Measurements from ENCODE around the gene CCR9.
A peak's percentile ranks its signal among the peaks of the same experiment; 100 is the strongest.

The CCR9 gene

DNA sequence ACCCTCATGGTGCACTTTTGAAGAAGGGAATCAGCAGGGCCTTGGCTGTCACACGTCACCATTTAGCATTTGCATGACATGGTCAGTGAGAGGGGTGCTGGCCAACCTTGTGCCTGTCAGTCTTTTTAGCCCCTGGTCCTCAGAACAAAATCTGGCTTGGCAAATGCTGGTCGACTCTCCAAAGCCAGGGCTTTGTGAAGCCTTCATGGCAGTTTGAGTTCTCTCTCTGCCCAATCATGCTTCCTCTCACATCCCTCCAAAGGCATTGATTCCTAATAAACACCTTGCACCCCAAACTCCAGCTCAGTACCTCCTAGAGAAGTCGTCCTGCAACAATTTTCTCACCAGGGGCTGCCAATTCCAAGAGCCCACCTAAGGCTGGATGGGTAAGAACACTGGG is 19.4 kb downstream of the CCR9 start:
- DNase-seq (no peak), ATAC-seq (replicated peaks) (no peak)
- peaks cover 7% of the 10 kb centered on the region for H3K36me3 Mint-ChIP-seq (ENCODE audit: insufficient read depth)
- no peaks in the 10 kb centered on the region for H3K9me3 Mint-ChIP-seq
- no peak overlapping the region for H3K4me3 Mint-ChIP-seq
- H3K27ac Mint-ChIP-seq = no peak overlapping the region
- H3K4me1 Mint-ChIP-seq (ENCODE audit: low read depth in 2 of 2) = peaks cover 31 to 43% of the 10 kb centered on the region in 2 donors
- H3K27me3 Mint-ChIP-seq = no peaks in the 10 kb centered on the region

DNA sequence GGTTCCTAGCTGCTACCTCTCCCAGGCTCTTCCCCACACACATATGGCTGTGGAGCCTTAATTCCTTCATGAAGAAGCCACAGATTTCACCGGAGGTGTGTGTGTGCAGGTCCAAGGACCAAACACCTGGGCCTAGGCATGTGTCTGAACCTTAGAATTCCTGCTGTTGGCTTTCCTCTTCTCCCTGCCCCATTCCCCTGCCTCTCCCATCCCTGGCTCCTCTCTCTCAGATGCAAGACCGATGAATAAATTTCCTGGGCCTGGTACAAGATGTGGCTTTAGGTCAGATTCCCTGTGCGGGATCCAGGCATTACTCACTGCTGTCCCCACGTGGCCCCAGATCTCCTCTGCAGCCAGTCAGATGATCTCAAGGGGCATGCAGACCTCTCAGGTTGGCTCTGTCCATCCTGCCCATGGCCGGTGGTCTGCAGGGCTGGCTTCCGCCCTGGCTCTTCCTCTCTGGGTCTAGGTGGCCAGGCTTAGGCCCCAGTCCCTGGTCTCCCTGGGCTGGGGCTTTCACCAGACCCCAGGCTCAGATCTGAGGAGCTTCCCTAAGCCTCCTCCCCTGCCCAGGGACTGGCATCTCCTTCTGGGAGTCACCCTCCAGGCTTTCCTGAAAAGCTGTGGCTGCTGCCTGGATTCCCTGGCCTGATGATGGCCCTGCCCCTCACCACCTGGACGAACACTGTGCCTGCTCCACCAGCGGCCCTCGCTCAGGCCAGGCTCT is 20.5 kb downstream of the CCR9 start:
- Mint-ChIP-seq H3K27me3 (no peaks in the 10 kb centered on the region), H3K4me1 (ENCODE audit: low read depth in 2 of 2) (peaks cover 31 to 48% of the 10 kb centered on the region in 2 donors)

DNA sequence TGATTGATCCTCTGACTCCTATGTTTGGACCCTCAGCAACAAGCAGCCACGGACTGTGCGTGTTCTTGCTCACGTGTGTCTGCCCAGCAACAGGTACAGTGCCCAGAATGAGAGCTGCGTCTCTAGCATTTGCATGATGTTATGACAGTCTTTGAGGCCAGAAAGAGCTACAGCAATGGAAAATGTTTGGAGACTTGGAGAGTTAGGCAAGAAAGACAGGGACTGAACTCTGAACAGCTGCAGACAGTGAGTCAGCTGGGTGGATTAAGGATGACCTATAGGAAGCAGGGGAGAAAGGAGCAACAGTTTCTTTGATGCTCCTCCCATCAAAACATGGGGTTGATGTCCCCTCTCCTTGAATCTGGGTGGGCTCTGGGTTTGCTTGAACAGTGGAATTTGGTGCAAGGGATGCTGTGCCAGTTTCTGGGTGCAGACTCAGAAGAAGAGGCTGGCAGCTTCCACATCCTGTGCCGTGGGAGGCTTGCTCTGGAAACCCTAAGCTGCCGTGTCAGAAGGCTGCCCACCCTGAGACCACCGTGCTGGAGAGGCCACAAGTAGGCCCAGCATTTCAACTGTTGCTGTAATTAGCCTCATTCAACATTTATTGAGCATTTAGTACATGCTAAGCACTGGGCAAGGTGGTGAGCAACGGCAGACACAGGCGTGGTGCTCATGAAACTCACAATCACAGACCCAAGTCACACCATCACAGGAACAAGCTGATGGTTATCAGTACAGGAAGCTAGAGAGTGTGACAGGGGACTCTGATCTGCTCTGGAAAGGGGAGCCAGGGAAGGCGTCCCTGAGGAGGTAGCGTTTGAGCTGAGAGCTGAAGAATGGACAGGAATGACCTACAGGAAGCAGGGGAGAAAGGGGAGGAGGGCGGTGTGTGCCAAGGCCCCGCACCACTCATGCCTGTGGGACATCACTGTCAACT is 21.7 kb downstream of the CCR9 start:
- ATAC-seq (replicated peaks) (peak; percentile 85), DNase-seq (peak in 2 of 3 experiments; percentile 13 to 20)
- Mint-ChIP-seq H3K4me1 (ENCODE audit: low read depth in 2 of 2) (peaks cover 31 to 53% of the 10 kb centered on the region in 2 donors), H3K36me3 (ENCODE audit: insufficient read depth) (peaks cover 10% of the 10 kb centered on the region), H3K4me3 (peak overlapping the region; percentile 57 to 58), H3K27ac (peak overlapping the region; percentile 66 to 77), H3K27me3 (no peaks in the 10 kb centered on the region), H3K9me3 (no peaks in the 10 kb centered on the region)

More for the DNA sequence above, 20.5 kb downstream of the CCR9 start:
- H3K36me3 Mint-ChIP-seq (ENCODE audit: insufficient read depth) = peaks cover 10% of the 10 kb centered on the region
- DNase-seq (no peak), ATAC-seq (replicated peaks) (no peak)
- peak overlapping the region; percentile 57 to 58 for H3K4me3 Mint-ChIP-seq
- peak overlapping the region; percentile 66 to 77 for H3K27ac Mint-ChIP-seq
- no peaks in the 10 kb centered on the region for H3K9me3 Mint-ChIP-seq

DNA sequence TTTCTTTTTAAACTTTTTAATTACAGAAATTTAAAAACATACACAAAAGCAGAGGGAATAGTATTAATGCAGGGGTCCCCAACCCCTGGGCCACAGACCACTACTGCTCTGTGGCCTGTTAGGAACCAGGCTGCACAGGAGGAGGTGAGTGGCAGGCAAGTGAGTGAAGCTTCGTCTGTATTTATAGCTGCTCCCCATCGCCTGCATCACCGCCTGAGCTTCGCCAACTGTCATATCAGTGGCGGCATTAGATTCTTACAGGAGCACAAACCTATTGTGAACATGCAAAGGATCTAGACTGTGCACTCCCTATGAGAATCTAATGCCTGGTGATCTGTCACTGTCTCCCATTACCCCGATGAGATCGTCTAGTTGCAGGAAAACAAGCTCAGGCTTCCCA is 22.4 kb downstream of the CCR9 start:
- H3K27ac Mint-ChIP-seq = peak overlapping the region; percentile 66 to 77
- H3K27me3 Mint-ChIP-seq = no peaks in the 10 kb centered on the region
- ATAC-seq (replicated peaks) (no peak), DNase-seq (no peak)
- H3K9me3 Mint-ChIP-seq = no peaks in the 10 kb centered on the region
- H3K4me1 Mint-ChIP-seq (ENCODE audit: low read depth in 2 of 2) = peaks cover 31 to 53% of the 10 kb centered on the region in 2 donors
- peaks cover 10% of the 10 kb centered on the region for H3K36me3 Mint-ChIP-seq (ENCODE audit: insufficient read depth)
- peak overlapping the region; percentile 57 to 58 for H3K4me3 Mint-ChIP-seq

DNA sequence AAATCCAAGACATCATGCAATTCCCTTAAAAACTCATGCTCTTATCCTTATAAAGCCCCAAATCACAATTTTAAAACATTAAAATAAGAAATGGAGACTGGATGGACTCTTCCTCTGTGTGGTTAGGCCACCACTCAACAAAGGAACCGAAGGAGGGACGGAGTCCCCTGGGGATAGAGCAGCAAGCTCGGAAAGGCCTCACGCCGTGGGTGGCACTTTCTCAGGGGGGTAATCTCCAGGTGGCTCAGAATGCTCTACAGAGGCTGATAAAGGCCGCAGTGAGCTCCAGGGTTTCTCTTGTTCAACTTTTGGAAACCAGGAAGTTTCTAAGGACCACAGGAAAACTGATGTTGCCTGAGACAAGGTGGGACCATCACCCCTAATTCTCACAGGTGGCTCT is 23.2 kb downstream of the CCR9 start:
- H3K27ac Mint-ChIP-seq = peak overlapping the region in 1 of 2 donors; percentile 66
- ATAC-seq (replicated peaks) = no peak
- H3K27me3 Mint-ChIP-seq = no peaks in the 10 kb centered on the region
- no peak for DNase-seq
- H3K4me1 Mint-ChIP-seq (ENCODE audit: low read depth in 2 of 2) = peaks cover 33 to 56% of the 10 kb centered on the region in 2 donors
- peaks cover 10% of the 10 kb centered on the region for H3K36me3 Mint-ChIP-seq (ENCODE audit: insufficient read depth)
- peak overlapping the region; percentile 10 to 16 for H3K4me3 Mint-ChIP-seq
- no peaks in the 10 kb centered on the region for H3K9me3 Mint-ChIP-seq

DNA sequence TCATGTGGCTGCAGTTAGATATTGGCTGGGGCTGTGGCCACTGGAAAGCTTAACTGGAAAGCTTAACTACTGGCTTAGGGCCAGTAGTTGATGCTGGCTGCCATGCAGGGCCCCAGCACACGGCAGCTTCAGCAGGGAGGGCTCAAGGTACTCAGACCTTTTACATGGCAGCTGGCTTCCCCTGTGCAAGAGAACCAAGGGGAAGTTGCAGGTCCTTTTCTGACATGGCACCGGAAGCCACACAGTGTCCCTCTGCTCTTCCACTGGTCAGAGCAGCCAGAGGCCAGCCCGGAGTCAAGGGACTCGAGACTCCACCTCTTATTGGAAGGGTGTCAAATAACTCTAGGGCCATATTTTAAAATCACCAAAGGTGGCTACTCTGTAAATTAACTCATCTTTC is 24.5 kb downstream of the CCR9 start:
- H3K36me3 Mint-ChIP-seq (ENCODE audit: insufficient read depth) = peaks cover 15% of the 10 kb centered on the region

DNA sequence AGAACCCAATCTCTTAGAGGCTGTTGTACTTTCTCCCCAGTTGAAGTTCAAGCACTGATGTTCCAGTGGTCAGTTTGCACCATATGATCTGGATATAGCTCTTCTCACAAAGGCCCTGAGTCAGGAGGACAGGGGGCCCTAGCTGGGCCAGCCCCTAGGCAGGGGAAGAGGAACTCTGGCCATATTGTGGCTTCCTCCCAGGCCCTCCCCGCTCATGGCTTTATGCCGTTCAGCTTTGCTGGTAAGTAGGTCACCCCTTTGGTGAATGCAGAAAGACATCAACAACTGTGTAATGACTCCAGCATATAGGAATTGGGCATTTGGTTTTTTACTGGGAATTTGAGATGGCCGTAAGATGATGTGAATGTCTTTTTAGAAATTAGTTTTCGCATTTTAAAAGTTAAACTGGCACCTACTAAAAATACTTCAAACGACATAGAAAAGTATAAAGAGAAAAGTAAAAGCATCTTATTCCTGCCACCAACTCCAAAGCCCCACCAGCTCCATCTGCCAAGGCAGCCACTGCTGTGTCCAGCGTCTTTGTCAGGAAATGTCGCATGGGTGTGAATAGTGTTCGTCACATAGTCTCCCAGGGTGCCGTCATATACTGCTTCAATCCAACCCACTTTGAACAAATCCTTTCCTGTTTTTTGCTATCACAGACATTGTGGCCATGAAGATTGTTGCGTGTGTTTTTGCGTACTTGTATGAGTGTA is 25.3 kb downstream of the CCR9 start:
- H3K27ac Mint-ChIP-seq = peak overlapping the region; percentile 5 to 52
- DNase-seq (peak in 1 of 3 experiments; percentile 12), ATAC-seq (replicated peaks) (no peak)
- no peaks in the 10 kb centered on the region for H3K27me3 Mint-ChIP-seq
- H3K9me3 Mint-ChIP-seq = no peaks in the 10 kb centered on the region
- peak overlapping the region; percentile 5 to 15 for H3K4me3 Mint-ChIP-seq
- H3K4me1 Mint-ChIP-seq (ENCODE audit: low read depth in 2 of 2) = peaks cover 53 to 70% of the 10 kb centered on the region in 2 donors
- peaks cover 23% of the 10 kb centered on the region for H3K36me3 Mint-ChIP-seq (ENCODE audit: insufficient read depth)

More for the DNA sequence above, 24.5 kb downstream of the CCR9 start:
- Mint-ChIP-seq H3K9me3 (no peaks in the 10 kb centered on the region), H3K27ac (peak overlapping the region; percentile 29 to 69), H3K27me3 (no peaks in the 10 kb centered on the region), H3K4me1 (ENCODE audit: low read depth in 2 of 2) (peaks cover 47 to 64% of the 10 kb centered on the region in 2 donors), H3K4me3 (no peak overlapping the region)
- ATAC-seq (replicated peaks) (no peak), DNase-seq (no peak)

DNA sequence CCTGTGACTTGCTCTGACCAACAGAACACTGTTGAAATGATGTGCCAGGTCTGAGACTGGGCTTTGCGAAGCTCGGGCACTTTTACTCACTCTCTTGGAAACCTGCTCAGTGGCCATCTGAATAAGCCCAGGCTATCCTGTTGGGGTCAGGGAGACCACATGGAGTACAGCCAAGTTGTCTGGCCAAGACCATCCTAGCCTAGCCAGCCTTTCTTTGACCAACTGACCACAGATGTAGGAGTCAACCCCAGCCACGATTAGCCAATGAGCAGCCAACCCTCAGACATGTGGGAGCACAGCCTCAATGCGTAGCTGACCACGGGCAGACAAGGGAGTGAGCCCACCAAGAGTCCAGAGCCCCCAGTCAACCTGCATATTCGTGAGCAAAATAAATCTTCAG is 26.1 kb downstream of the CCR9 start:
- Mint-ChIP-seq H3K4me3 (peak overlapping the region in 1 of 2 donors; percentile 5), H3K9me3 (no peaks in the 10 kb centered on the region), H3K4me1 (ENCODE audit: low read depth in 2 of 2) (peaks cover 52 to 68% of the 10 kb centered on the region in 2 donors), H3K27me3 (no peaks in the 10 kb centered on the region), H3K36me3 (ENCODE audit: insufficient read depth) (peaks cover 29% of the 10 kb centered on the region), H3K27ac (peak overlapping the region in 1 of 2 donors; percentile 52)
- no peak for DNase-seq
- ATAC-seq (replicated peaks) = no peak

DNA sequence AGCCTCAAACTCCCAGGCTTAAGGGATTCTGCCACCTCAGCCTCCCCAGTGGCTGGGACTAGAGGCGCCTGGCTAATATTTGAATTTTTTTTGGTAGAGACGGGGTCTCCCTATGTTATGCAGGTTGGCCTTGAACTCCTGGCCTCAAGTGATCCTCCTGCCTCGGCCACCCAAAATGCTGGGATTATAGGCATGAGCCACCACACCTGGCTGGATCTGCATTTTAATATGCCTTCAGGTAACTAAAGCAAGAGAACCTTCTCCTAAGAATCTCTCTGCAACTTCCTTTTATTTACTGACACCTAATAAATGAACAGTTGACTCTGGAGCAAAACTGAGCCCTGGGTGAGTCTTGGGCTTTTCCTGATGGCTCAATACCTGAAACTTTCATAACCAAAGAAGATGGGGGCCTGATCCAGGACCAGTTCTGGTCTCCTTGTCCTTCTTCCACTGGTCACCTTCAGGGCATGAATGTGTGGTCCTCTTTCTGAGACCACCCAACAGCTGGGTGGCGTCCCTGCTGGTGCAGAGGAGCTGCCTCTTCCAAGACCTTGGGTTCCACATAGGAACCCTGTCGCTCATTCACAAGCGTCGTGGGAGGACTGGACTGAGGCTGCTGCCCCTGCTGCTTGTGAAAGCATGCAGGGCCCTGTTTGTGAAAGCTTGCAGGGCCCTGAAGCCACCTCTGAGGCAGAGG is 28.2 kb downstream of the CCR9 start:
- Mint-ChIP-seq H3K4me1 (ENCODE audit: low read depth in 2 of 2) (peaks cover 41 to 54% of the 10 kb centered on the region in 2 donors), H3K27me3 (no peaks in the 10 kb centered on the region), H3K36me3 (ENCODE audit: insufficient read depth) (peaks cover 38% of the 10 kb centered on the region), H3K4me3 (peak overlapping the region; percentile 72 to 81), H3K27ac (peak overlapping the region; percentile 28 to 94), H3K9me3 (no peaks in the 10 kb centered on the region)
- no peak for DNase-seq
- no peak for ATAC-seq (replicated peaks)

DNA sequence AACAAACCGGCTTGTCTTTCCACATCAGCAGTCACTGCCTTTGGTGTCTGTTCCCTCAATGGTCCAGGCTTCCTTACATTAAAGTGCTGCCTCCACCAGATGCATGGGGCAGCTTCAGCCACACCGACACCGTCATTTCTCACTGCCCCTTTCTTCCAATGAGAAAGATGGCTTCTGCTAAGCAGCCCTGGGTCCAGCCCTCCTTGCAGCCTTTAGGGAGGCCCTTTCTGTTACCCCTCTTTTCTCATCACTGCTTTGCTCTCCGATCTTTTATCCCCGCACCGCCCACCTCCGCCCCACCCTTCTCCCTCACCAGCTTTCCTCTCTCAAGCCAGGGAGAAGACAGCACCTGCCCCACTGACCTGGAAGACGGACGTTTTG is 28.7 kb downstream of the CCR9 start:
- peaks cover 39% of the 10 kb centered on the region for H3K36me3 Mint-ChIP-seq (ENCODE audit: insufficient read depth)
- DNase-seq (no peak), ATAC-seq (replicated peaks) (no peak)
- no peaks in the 10 kb centered on the region for H3K9me3 Mint-ChIP-seq
- peak overlapping the region; percentile 72 to 81 for H3K4me3 Mint-ChIP-seq
- no peaks in the 10 kb centered on the region for H3K27me3 Mint-ChIP-seq
- peaks cover 37 to 49% of the 10 kb centered on the region in 2 donors for H3K4me1 Mint-ChIP-seq (ENCODE audit: low read depth in 2 of 2)
- peak overlapping the region; percentile 85 to 94 for H3K27ac Mint-ChIP-seq

DNA sequence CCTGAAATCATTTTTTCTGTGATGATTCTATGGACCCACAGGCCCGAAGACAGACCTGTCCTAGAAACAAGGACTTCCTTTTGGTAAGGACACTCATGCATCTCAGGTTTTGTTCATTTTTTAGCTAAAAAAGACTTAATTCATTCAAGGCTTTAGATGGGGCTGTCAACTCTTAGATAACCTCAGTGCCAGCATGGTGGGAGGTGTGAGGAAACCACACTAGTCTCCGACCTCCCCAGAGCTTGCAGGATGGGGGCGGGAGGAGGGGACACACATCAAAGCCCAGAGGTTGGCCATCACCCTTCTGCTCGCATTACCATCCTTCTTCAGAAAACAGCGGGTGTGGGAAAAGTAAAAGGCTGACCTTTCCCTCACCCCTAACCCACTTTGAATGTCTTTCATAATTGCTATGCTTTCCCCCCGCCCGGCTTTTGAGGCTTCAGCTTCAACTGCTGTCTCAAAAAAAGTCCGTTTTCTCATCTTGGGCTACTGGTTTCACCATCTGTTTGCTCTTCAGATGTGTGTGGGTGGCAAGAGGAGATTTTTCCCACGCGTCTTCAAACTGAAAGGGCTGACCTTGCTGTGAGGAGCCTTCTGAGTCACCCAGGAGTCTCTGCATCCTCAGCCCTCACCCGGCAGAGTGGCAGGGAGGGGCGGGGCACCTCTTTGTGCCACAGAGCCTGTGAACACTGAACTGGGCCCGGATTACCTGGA is 29.3 kb downstream of the CCR9 start:
- ATAC-seq (replicated peaks) (peak; percentile 84), DNase-seq (peak; percentile 51 to 72 (median 71))
- peak overlapping the region; percentile 85 to 94 for H3K27ac Mint-ChIP-seq
- peaks cover 45% of the 10 kb centered on the region for H3K36me3 Mint-ChIP-seq (ENCODE audit: insufficient read depth)
- peak overlapping the region; percentile 72 to 81 for H3K4me3 Mint-ChIP-seq
- H3K4me1 Mint-ChIP-seq (ENCODE audit: low read depth in 2 of 2) = peaks cover 33 to 45% of the 10 kb centered on the region in 2 donors
- no peaks in the 10 kb centered on the region for H3K9me3 Mint-ChIP-seq
- no peaks in the 10 kb centered on the region for H3K27me3 Mint-ChIP-seq
